Esophagus squamous epithelium (tissue), 5 donors: ENCODE measurements around the gene SLC7A7. TPM values are rescaled to one million over a fixed set of nuclear protein-coding genes. Genes with fewer than 3 reads are reported as not detected.

Experiments used
- DNase-seq: peaks from one replicate; lab custom pipeline; 2025; lab: John Stamatoyannopoulos, UW
- H3K27ac ChIP-seq, 4 donors: fragments of 200-600 bp; sonication (generic); one replicate each; pipeline ENCODE4 v1.5.1; 2016 to 2019; ENCODE audit warnings: mild to moderate bottlenecking in 1 of 4
- H3K27me3 ChIP-seq, 4 donors: fragments of 200-600 bp; sonication (generic); 1 replicate in 3 of 4; 2 replicates in 1 of 4; pipeline versions ENCODE4 v1.5.1 to v1.6.0; 2017 to 2021; ENCODE audit warnings: antibody characterized with exemption in 1 of 4
- H3K36me3 ChIP-seq, 3 donors: fragments of 200-600 bp; sonication (generic); one replicate each; pipeline ENCODE4 v1.5.1; 2016 to 2019
- H3K4me1 ChIP-seq, 3 donors: fragments of 200-600 bp; sonication (generic); one replicate each; pipeline ENCODE4 v1.5.1; 2017 to 2019
- H3K4me3 ChIP-seq, 4 donors: fragments of 200-600 bp; sonication (generic); 1 replicate in 3 of 4; 2 replicates in 1 of 4; pipeline ENCODE4 v1.5.1; 2016 to 2019; ENCODE audit warnings: mild to moderate bottlenecking in 2 of 4, moderate library complexity in 1 of 4
- H3K9me3 ChIP-seq, 3 donors: fragments of 200-600 bp; sonication (generic); one replicate each; pipeline ENCODE4 v1.5.1; 2016 to 2019
- POLR2A ChIP-seq, 4 donors: fragments of 450-650 bp; IDR thresholded peaks; one replicate each; pipeline ENCODE4 v1.6.1; 2017; ENCODE audit warnings: antibody characterized with exemption in 4 of 4, mild to moderate bottlenecking in 4 of 4, moderate library complexity in 3 of 4
- WGBS, 2 donors: methylation state at CpG; one replicate each; pipeline ENCODE4 v1.1.5; 2018; 5-methylcytosine and 5-hydroxymethylcytosine counted together
- intact Hi-C: fragments of 100-400 bp; cut with DNase I; formaldehyde crosslinking; loops from one replicate; pipeline ENCODE4 v1.15.0; 2022
- total RNA-seq, 4 donors: library from RNA; depleted of rRNA; stranded (reverse); fragments of >200 nt; gene quantifications; one replicate each; pipeline ENCODE4 v1.1.0, GENCODE V29; 2016
- TF ChIP-seq, protein P1 (sequence below), 6 experiments: fragments of 450-650 bp in 4 of 6; fragments of 200-600 bp in 2 of 6; sonication (generic) in 2 of 6; IDR thresholded peaks; one replicate each; pipeline ENCODE4 v1.5.1; 2016 to 2019; ENCODE audit warnings: antibody characterized with exemption in 6 of 6, mild to moderate bottlenecking in 4 of 6, moderate library complexity in 4 of 6
- donor health status: DM: yes; HTN: yes; CAD: no.

Gene SLC7A7
- total RNA-seq, 4 donors from 2014 or later = 2.5 to 12.6 (median 7.8) TPM; not detected in 1

DNA sequence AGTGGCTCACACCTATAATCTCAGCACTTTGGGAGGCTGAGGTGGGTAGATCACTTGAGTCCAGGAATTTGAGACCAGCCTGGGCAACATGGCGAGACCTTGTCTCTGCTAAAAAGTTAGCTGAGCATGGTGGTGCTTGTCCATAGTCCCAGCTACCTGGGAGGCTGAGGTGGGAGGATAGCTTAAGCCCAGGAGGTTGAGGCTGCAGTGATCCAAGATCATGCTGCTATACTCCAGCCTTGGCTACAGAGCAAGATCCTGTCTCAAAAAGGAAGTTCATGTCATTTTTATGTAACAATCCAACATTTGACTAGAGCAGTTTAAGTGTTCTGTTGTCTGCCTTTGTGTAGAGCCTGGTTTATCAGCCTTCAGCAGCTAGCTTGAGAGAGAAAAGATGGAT is 42.5 kb downstream of the SLC7A7 start:
- no peaks in the 10 kb centered on the region for H3K9me3 ChIP-seq
- TF ChIP-seq POLR2A (IDR thresholded peaks at IDR 0.05) = no peak
- TF ChIP-seq, protein P1, sequence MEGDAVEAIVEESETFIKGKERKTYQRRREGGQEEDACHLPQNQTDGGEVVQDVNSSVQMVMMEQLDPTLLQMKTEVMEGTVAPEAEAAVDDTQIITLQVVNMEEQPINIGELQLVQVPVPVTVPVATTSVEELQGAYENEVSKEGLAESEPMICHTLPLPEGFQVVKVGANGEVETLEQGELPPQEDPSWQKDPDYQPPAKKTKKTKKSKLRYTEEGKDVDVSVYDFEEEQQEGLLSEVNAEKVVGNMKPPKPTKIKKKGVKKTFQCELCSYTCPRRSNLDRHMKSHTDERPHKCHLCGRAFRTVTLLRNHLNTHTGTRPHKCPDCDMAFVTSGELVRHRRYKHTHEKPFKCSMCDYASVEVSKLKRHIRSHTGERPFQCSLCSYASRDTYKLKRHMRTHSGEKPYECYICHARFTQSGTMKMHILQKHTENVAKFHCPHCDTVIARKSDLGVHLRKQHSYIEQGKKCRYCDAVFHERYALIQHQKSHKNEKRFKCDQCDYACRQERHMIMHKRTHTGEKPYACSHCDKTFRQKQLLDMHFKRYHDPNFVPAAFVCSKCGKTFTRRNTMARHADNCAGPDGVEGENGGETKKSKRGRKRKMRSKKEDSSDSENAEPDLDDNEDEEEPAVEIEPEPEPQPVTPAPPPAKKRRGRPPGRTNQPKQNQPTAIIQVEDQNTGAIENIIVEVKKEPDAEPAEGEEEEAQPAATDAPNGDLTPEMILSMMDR (IDR thresholded peaks at IDR 0.05) = no peak
- 83 to 90% methylated on average over 1 of the region's 1 CpG for WGBS, 2 donors
- DNase-seq = no peak
- intact Hi-C loops = loop anchor here (10.0 kb wide), 1 partner anchor 82 kb away; no protein-coding TSS in a partner anchor
- H3K4me1 ChIP-seq = peaks cover 0 to 12% (median 6%) of the 10 kb centered on the region in 3 donors
- H3K36me3 ChIP-seq = peaks cover 33 to 70% (median 35%) of the 10 kb centered on the region in 3 donors
- no peak overlapping the region for H3K27ac ChIP-seq
- H3K4me3 ChIP-seq = no peak overlapping the region
- H3K27me3 ChIP-seq = no peaks in the 10 kb centered on the region

- intact Hi-C loops = loop anchor here (10.0 kb wide), 1 partner anchor 84 kb away; no protein-coding TSS in a partner anchor
- DNase-seq = no peak
- no peak overlapping the region for H3K27ac ChIP-seq
- WGBS, 2 donors = 89 to 92% methylated on average over 6 to 8 of the region's 8 CpGs
- H3K9me3 ChIP-seq = no peaks in the 10 kb centered on the region
- no peak for TF ChIP-seq POLR2A (IDR thresholded peaks at IDR 0.05)
- TF ChIP-seq, protein P1 (IDR thresholded peaks at IDR 0.05) = no peak
- H3K4me1 ChIP-seq = peaks cover 7 to 27% (median 15%) of the 10 kb centered on the region in 3 donors
- H3K27me3 ChIP-seq = no peaks in the 10 kb centered on the region
- H3K4me3 ChIP-seq = no peak overlapping the region
- H3K36me3 ChIP-seq = peaks cover 33 to 70% (median 35%) of the 10 kb centered on the region in 3 donors
Observed at GRCh38 chr14:22770481-22771187, 44.6 kb downstream of the SLC7A7 start.

- TF ChIP-seq, protein P1 (IDR thresholded peaks at IDR 0.05) = no peak
- no peak for TF ChIP-seq POLR2A (IDR thresholded peaks at IDR 0.05)
- no peak overlapping the region for H3K27ac ChIP-seq
- H3K9me3 ChIP-seq = no peaks in the 10 kb centered on the region
- H3K36me3 ChIP-seq = peaks cover 33 to 65% (median 35%) of the 10 kb centered on the region in 3 donors
- 77 to 85% methylated on average over 2 of the region's 2 CpGs for WGBS, 2 donors
- no peak for DNase-seq
- H3K4me1 ChIP-seq = peaks cover 7 to 29% (median 19%) of the 10 kb centered on the region in 3 donors
- H3K4me3 ChIP-seq = no peak overlapping the region
- no peaks in the 10 kb centered on the region for H3K27me3 ChIP-seq
- intact Hi-C loops = no loop called here
Observed at GRCh38 chr14:22769369-22769768, 45.9 kb downstream of the SLC7A7 start.

DNA sequence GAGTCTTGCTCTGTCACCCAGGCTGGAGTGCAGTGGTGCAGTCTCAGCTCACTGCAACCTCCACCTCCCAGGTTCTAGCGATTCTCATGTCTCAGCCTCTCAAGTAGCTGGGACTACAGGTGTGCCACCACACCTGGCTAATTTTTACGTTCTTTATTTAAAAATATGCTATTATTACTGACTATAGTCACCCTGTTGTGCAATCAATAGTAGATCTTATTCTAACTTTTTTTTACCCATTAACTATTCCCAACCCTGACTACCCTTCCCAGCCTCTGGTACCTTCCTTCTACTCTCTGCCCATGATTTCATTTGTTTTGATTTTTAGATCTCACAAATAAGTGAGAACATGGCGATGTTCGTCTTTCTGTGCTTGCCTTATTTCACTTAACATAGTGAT is 46.3 kb downstream of the SLC7A7 start:
- Histone ChIP-seq H3K9me3 (no peaks in the 10 kb centered on the region), H3K4me1 (peaks cover 7 to 29% (median 19%) of the 10 kb centered on the region in 3 donors), H3K36me3 (peaks cover 32 to 61% (median 35%) of the 10 kb centered on the region in 3 donors), H3K27ac (no peak overlapping the region), H3K27me3 (no peaks in the 10 kb centered on the region), H3K4me3 (no peak overlapping the region)
- no peak for TF ChIP-seq POLR2A (IDR thresholded peaks at IDR 0.05)
- TF ChIP-seq, protein P1 (IDR thresholded peaks at IDR 0.05) = no peak
- DNase-seq = no peak
- intact Hi-C loops = no loop called here
- 85 to 93% methylated on average over 4 of the region's 4 CpGs for WGBS, 2 donors

- Histone ChIP-seq H3K27me3 (no peaks in the 10 kb centered on the region), H3K9me3 (peaks cover 0 to 6% (median 0%) of the 10 kb centered on the region in 3 donors), H3K27ac (peak overlapping the region; percentile 83 to 91 (median 88)), H3K4me1 (peaks cover 7 to 29% (median 19%) of the 10 kb centered on the region in 3 donors), H3K4me3 (peak overlapping the region; percentile 83 to 93 (median 86)), H3K36me3 (peaks cover 25 to 44% (median 29%) of the 10 kb centered on the region in 3 donors)
- 0 to 3% methylated on average over 5 of the region's 6 CpGs for WGBS, 2 donors
- intact Hi-C loops = no loop called here
- TF ChIP-seq, protein P1 (IDR thresholded peaks at IDR 0.05) = no peak
- no peak for TF ChIP-seq POLR2A (IDR thresholded peaks at IDR 0.05)
- DNase-seq = no peak
Observed at GRCh38 chr14:22767323-22767589, 48.0 kb downstream of the SLC7A7 start.
